GM12878 (cell line): ENCODE results near the gene C12orf56. TPM values are rescaled to one million over a fixed set of nuclear protein-coding genes. Genes with fewer than 3 reads are reported as not detected.

Source experiments
- ATAC-seq: fragments of 200-7000 bp; cut with Tn5 transposase; 3 replicates; pipeline ENCODE4 v1.9.1; 2020; ENCODE audit warnings: mild to moderate bottlenecking, moderate library complexity
- BruUV-seq: library from RNA; stranded (reverse); fragments of 400-500 nt; replicated peaks from 2 replicates; lab custom pipeline; 2021; lab: Mats Ljungman, UMichigan
- CTCF ChIA-PET: fragments of 300-600 bp; sonication (Branson Sonifier 250); formaldehyde crosslinking; extraction: SDS; loops from one replicate; lab custom pipeline; 2021; ENCODE audit warnings: inconsistent platforms; lab: Yijun Ruan, JAX
- POLR2A ChIA-PET: fragments of 350-600 bp; formaldehyde crosslinking; extraction: SDS; loops from one replicate; lab custom pipeline; 2021; ENCODE audit warnings: inconsistent platforms; lab: Charles Lee
- RAD21 ChIA-PET: fragments of 300-600 bp; sonication (Branson Sonifier 250); formaldehyde crosslinking; loops from one replicate; lab custom pipeline; 2023; ENCODE audit warnings: antibody characterized with exemption; ENCODE audit not compliant: unreplicated experiment; lab: Charles Lee
- SMC1A ChIA-PET: fragments of 300-600 bp; sonication (Branson Sonifier 250); formaldehyde crosslinking; loops from one replicate; lab custom pipeline; 2023; ENCODE audit not compliant: unreplicated experiment, uncharacterized antibody; lab: Charles Lee
- DNase-seq: peaks from one replicate; pipeline ENCODE4 v3.0.0-alpha.2; 2011; ENCODE audit warnings: low read depth, low spot score
- FAIRE-seq: peaks from 3 replicates; lab custom pipeline; 2011; peaks lifted over from hg19 to GRCh38; lab: Jason Lieb, UNC
- H2AFZ ChIP-seq: 2 replicates; pipeline ENCODE4 v1.6.0; 2011; ENCODE audit warnings: low read depth, low read length, control low read depth; ENCODE audit not compliant: control insufficient read depth
- H3K27ac ChIP-seq: 2 replicates; pipeline ENCODE4 v1.5.1; 2011; ENCODE audit warnings: control low read depth; ENCODE audit not compliant: control insufficient read depth, insufficient read depth
- H3K27me3 ChIP-seq, 2 experiments: replicated peaks in 1 of 2; 2 replicates each; pipeline versions ENCODE4 v1.6.0 to v1.6.1; 2011; ENCODE audit warnings: low read length in 1 of 2; ENCODE audit not compliant: control insufficient read depth in 2 of 2, insufficient read depth in 2 of 2
- H3K36me3 ChIP-seq, 2 experiments: 2 replicates each; pipeline ENCODE4 v1.5.1; 2011; ENCODE audit warnings: low read length in 1 of 2; ENCODE audit not compliant: control insufficient read depth in 2 of 2, insufficient read depth in 2 of 2
- H3K4me1 ChIP-seq: 2 replicates; pipeline ENCODE4 v1.6.1; 2011; ENCODE audit warnings: mild to moderate bottlenecking, low read length, moderate library complexity, mixed read lengths; ENCODE audit not compliant: control insufficient read depth, insufficient read depth
- H3K4me2 ChIP-seq: 2 replicates; pipeline ENCODE4 v1.6.0; 2011; ENCODE audit warnings: control low read depth; ENCODE audit not compliant: control insufficient read depth, insufficient read depth
- H3K4me3 ChIP-seq: fragments of 200-600 bp; sonication (generic); 2 replicates; pipeline ENCODE4 v1.5.1; 2016
- H3K79me2 ChIP-seq: 2 replicates; pipeline ENCODE4 v1.6.0; 2011; ENCODE audit warnings: low read length; ENCODE audit not compliant: control insufficient read depth, insufficient read depth
- H3K9ac ChIP-seq: 2 replicates; pipeline ENCODE4 v1.8.0; 2011; ENCODE audit warnings: low read length, control low read depth, mixed read lengths; ENCODE audit not compliant: control insufficient read depth, insufficient read depth
- H3K9me3 ChIP-seq: replicated peaks from 3 replicates; pipeline ENCODE4 v1.5.1; 2011; ENCODE audit warnings: mild to moderate bottlenecking, low read length; ENCODE audit not compliant: control insufficient read depth, insufficient read depth
- H4K20me1 ChIP-seq: 2 replicates; pipeline ENCODE4 v1.6.0; 2011; ENCODE audit not compliant: control insufficient read depth, insufficient read depth
- CHD4 ChIP-seq: fragments of 200-600 bp; sonication (generic); IDR thresholded peaks from 2 replicates; pipeline ENCODE4 v1.6.1; 2016; ENCODE audit warnings: mild to moderate bottlenecking
- ETV6 ChIP-seq, 2 experiments: fragments of 450-650 bp in 1 of 2; IDR thresholded peaks in 1 of 2; conservative IDR thresholded peaks in 1 of 2; 2 replicates each; pipeline ENCODE4 v1.6.1; 2014; ENCODE audit warnings: antibody characterized with exemption in 1 of 2, borderline replicate concordance in 1 of 2, low read depth in 1 of 2, mild to moderate bottlenecking in 1 of 2, moderate library complexity in 1 of 2
- HDGF ChIP-seq: fragments of 450-650 bp; IDR thresholded peaks from 2 replicates; pipeline ENCODE4 v1.6.1; 2016; ENCODE audit warnings: antibody characterized with exemption
- MXI1 ChIP-seq: fragments of 150-350 bp; IDR thresholded peaks from 2 replicates; pipeline ENCODE4 v1.6.1; 2011; ENCODE audit warnings: low read depth, mild to moderate bottlenecking, inconsistent platforms, low read length, improper control_type of control experiment
- MYC ChIP-seq: IDR thresholded peaks from 2 replicates; pipeline ENCODE4 v1.6.1; 2011; ENCODE audit warnings: mild to moderate bottlenecking, low read length, moderate library complexity, inconsistent platforms; ENCODE audit not compliant: insufficient read depth, insufficient replicate concordance, insufficient read length, severe bottlenecking
- NRF1 ChIP-seq: conservative IDR thresholded peaks from 2 replicates; pipeline ENCODE4 v1.6.1; 2011; ENCODE audit warnings: mild to moderate bottlenecking, low read depth, low read length, improper control_type of control experiment
- PAX5 ChIP-seq: IDR thresholded peaks from 2 replicates; pipeline ENCODE4 v1.6.1; 2011; ENCODE audit warnings: low read depth, low read length, borderline replicate concordance
- RAD51 ChIP-seq: fragments of 450-650 bp; IDR thresholded peaks from 2 replicates; pipeline ENCODE4 v1.6.1; 2016; ENCODE audit warnings: moderate library complexity, mild to moderate bottlenecking, inconsistent platforms
- SMAD1 ChIP-seq: fragments of 450-650 bp; IDR thresholded peaks from 2 replicates; pipeline ENCODE4 v1.6.1; 2018; ENCODE audit warnings: mild to moderate bottlenecking, low read depth; ENCODE audit not compliant: partially characterized antibody
- SMARCA5 ChIP-seq: fragments of 450-650 bp; IDR thresholded peaks from 2 replicates; pipeline ENCODE4 v1.6.1; 2017; ENCODE audit warnings: mild to moderate bottlenecking
- SPI1 ChIP-seq: IDR thresholded peaks from 2 replicates; pipeline ENCODE4 v1.6.1; 2011; ENCODE audit warnings: low read depth, mild to moderate bottlenecking, low read length, moderate library complexity, borderline replicate concordance; ENCODE audit not compliant: insufficient read depth
- SREBF1 ChIP-seq: IDR thresholded peaks from 2 replicates; pipeline ENCODE4 v1.6.1; 2012; ENCODE audit warnings: mild to moderate bottlenecking, low read length
- TAF1 ChIP-seq: IDR thresholded peaks from 2 replicates; pipeline ENCODE4 v1.6.1; 2011; ENCODE audit warnings: mild to moderate bottlenecking, low read depth, low read length, borderline replicate concordance
- TCF3 ChIP-seq: IDR thresholded peaks from 2 replicates; pipeline ENCODE4 v1.6.1; 2012; ENCODE audit warnings: low read depth, mild to moderate bottlenecking, low read length, borderline replicate concordance; ENCODE audit not compliant: insufficient read depth
- YY1 ChIP-seq: IDR thresholded peaks from 2 replicates; pipeline ENCODE4 v1.6.1; 2011; ENCODE audit warnings: low read depth, mild to moderate bottlenecking, low read length
- ZBTB11 ChIP-seq: fragments of 450-650 bp; formaldehyde crosslinking; IDR thresholded peaks from 2 replicates; pipeline ENCODE4 v1.5.0; 2022; ENCODE audit warnings: mild to moderate bottlenecking, missing genetic modification characterization
- ZNF207 ChIP-seq: fragments of 450-650 bp; IDR thresholded peaks from 2 replicates; pipeline ENCODE4 v1.6.1; 2014; ENCODE audit warnings: antibody characterized with exemption, mild to moderate bottlenecking, borderline replicate concordance
- WGBS: methylation state at CpG from one replicate; pipeline ENCODE4 v1.1.6; 2016; ENCODE audit warnings: low lambda C conversion rate; ENCODE audit not compliant: insufficient replicate concordance, insufficient coverage; ENCODE audit errors: missing lambda C conversion rate; 5-methylcytosine and 5-hydroxymethylcytosine counted together
- in situ Hi-C: fragments of 300-500 bp; cut with MboI; formaldehyde crosslinking; loops from 9 replicates; pipeline ENCODE4 v1.14.3; 2018; ENCODE audit warnings: mixed read lengths
- intact Hi-C: fragments of 100-400 bp; cut with micrococcal nuclease; formaldehyde crosslinking; loops from one replicate; pipeline ENCODE4 v1.14.2; 2022; ENCODE audit not compliant: unreplicated experiment
- polyA plus RNA-seq, 11 experiments: library from polyadenylated mRNA; depleted of rRNA in 4 of 11; unstranded in 6 of 11; stranded (reverse) in 5 of 11; fragments of >200 nt; fragmentation: Nextera tagmentation in 4 of 11; fragmentation: Illumina TruSeq in 1 of 11; extraction: Ambion mirVana in 4 of 11; extraction: Trizol in 1 of 11; gene quantifications; 1 replicate in 1 of 11; 2 replicates in 10 of 11; pipeline versions ENCODE4 v1.2.1 to v1.2.3, GENCODE V29; 2011 to 2016; ENCODE audit warnings: inconsistent platforms in 2 of 11, missing spikeins in 2 of 11, low read depth in 1 of 11
- total RNA-seq, 4 experiments: library from RNA; depleted of rRNA in 3 of 4; stranded (reverse); fragments of >200 nt in 3 of 4; fragmentation: Illumina TruSeq in 1 of 4; extraction: Trizol in 1 of 4; gene quantifications; 2 replicates each; pipeline versions ENCODE4 v1.2.1 to v1.2.3, GENCODE V29; 2013 to 2021

Gene C12orf56
- total and polyA plus RNA-seq, 10 of the 15 experiments (the other 5 are each of a cell fraction or from before 2014, with no cell fraction given): not detected

- no peak for TF ChIP-seq ZNF207
- TF ChIP-seq MYC: no peak
- TF ChIP-seq RAD51: no peak
- TF ChIP-seq HDGF: no peak
- no peak for TF ChIP-seq SMAD1
These were observed 135.3 kb downstream of the C12orf56 start (continued) for GRCh38 chr12:64255249-64255648.

- SMC1A ChIA-PET: no interaction called here
- WGBS: 0% methylated on average over 1 of the region's 1 CpG
These were observed 137.2 kb downstream of the C12orf56 start for GRCh38 chr12:64253356-64253755.

More at GRCh38 chr12:64253356-64253755, 137.2 kb downstream of the C12orf56 start:
- H2AFZ ChIP-seq: no peak overlapping the region
- no peak for TF ChIP-seq PAX5
- TF ChIP-seq MXI1: no peak
- TF ChIP-seq ZBTB11 (CRISPR knock-in tag): no peak
- TF ChIP-seq SPI1: no peak
- TF ChIP-seq TAF1: no peak
- no peak for TF ChIP-seq TCF3
- no peak for TF ChIP-seq SREBF1
- no peak for TF ChIP-seq NRF1
- no peak for TF ChIP-seq SMARCA5
- no peak for TF ChIP-seq ETV6 (conservative IDR thresholded peaks at IDR 0.05 in 1 of 2, IDR thresholded peaks at IDR 0.05 in 1 of 2; ENCODE audit: borderline replicate concordance in 1 of 2, low read depth in 1 of 2)
- TF ChIP-seq CHD4: no peak
- no peak for TF ChIP-seq YY1
- H3K27ac ChIP-seq: no peak overlapping the region
- no peaks in the 10 kb centered on the region for H3K36me3 ChIP-seq
- intact Hi-C loops: loop anchor here (10.0 kb wide), 1 partner anchor 839 kb away; no protein-coding TSS in a partner anchor
- H3K9me3 ChIP-seq: no peaks in the 10 kb centered on the region
- no peaks in the 10 kb centered on the region for H3K27me3 ChIP-seq
- ChIA-PET CTCF (no interaction called here), POLR2A (no interaction called here), RAD21 (no interaction called here)
- no peak for DNase-seq
- H3K4me2 ChIP-seq: no peak overlapping the region
- no TSS peak for BruUV-seq
- H4K20me1 ChIP-seq: no peaks in the 10 kb centered on the region
- H3K79me2 ChIP-seq: no peaks in the 10 kb centered on the region
- no peak overlapping the region for H3K9ac ChIP-seq
- peak; percentile 70 for ATAC-seq
- no peak overlapping the region for H3K4me3 ChIP-seq
- no peaks in the 10 kb centered on the region for H3K4me1 ChIP-seq
- in situ Hi-C loops: loop anchor here (5.0 to 25.0 kb wide), 3 partner anchors 411 to 1141 kb away; partner anchors contain the start of gene SRGAP1
- no peak for FAIRE-seq
